Raji (cell line): ENCODE results near the gene DIAPH1.

Experiments
- POLR2A ChIP-seq: IDR thresholded peaks from 2 replicates; pipeline ENCODE4 v1.6.1; 2011; ENCODE audit warnings: low read depth, low read length, control low read depth; ENCODE audit not compliant: insufficient read depth

Gene DIAPH1

DNA sequence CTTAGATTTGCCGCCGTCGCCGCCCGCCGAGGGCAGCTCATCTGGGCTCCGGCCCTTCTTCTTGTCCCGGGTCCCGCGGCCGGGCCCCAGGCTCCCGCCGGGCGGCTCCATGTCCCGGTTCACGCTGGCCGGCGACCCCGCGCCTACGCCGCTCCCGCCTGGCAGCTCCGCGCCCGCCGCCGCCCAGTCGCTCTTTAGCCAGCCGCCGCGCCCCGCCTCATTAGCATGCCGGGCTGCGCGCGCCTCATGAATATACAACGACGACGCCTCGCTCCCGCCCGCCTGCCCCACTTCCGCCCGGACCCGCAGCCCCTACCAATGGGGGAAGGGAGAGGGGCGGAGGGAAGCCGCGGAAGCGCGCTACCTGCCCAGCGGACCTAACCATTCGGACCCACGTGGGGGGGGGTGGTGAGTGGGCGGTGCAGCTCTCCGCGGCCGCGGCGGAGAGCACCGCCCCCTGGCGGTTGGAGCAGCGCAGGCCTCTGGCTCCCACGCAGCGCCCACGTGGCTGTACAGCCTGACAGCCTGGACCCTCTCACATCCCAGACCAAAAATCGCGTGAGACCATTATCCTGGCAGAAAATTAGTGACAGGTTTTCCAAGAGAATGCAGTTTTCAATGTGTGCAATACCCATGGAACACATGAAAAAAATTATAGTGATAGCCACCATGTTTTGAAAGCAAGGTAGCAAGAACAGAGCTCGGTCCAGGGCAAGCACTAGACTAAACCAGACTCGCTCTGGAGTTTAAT is at the start of gene DIAPH1:
TSS of gene DIAPH1 (minus strand) at position 197 of the 751 bp plus-strand sequence. CDS start at position 111, 86 bp downstream.
- peak; percentile 64 for TF ChIP-seq POLR2A

DNA sequence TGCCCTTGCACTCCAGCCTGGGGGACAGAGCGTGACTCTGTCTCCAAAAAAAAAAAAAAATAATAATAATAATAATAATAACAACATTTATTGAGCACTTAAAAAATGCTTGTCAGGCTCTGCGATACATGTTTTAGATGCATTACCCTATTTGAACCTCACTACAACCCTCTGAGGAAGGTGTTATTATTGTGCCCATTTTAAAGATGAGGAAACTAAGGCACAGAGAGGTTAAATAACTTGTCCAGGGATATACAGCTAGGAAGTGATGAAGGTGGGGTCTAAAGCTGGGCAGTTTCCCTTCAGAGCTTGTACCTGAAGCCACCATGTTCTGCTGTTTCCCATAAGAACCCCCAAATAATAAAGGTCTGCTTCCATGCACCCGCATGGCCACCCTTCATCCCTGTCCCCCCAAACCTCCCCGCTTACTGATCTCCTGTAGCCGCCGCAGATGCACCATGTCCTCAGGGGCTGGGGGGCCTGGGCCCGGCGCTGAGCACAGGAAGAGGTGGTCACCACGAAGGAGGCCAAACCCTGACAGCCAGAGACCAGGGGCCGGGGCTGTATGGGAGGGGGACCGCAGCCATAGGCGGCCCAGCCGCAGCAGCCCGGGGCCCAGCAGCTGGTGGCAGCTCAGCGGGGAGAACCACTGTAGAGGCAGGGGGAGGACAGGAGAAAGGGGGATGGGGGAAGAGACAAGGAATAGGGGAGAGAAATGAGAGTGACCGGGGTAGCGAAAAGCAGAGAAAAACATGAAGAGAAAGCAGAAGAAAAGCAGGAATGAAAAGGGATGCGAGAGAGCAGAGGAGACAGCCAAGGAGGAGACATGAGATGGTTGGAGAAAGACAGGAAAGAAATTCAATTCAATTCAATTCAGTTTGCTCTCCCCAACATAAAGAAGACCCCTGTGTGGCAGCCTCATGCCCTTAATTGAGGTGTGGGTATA is 47.5 kb upstream of the DIAPH1 start:
- no peak for TF ChIP-seq POLR2A

DNA sequence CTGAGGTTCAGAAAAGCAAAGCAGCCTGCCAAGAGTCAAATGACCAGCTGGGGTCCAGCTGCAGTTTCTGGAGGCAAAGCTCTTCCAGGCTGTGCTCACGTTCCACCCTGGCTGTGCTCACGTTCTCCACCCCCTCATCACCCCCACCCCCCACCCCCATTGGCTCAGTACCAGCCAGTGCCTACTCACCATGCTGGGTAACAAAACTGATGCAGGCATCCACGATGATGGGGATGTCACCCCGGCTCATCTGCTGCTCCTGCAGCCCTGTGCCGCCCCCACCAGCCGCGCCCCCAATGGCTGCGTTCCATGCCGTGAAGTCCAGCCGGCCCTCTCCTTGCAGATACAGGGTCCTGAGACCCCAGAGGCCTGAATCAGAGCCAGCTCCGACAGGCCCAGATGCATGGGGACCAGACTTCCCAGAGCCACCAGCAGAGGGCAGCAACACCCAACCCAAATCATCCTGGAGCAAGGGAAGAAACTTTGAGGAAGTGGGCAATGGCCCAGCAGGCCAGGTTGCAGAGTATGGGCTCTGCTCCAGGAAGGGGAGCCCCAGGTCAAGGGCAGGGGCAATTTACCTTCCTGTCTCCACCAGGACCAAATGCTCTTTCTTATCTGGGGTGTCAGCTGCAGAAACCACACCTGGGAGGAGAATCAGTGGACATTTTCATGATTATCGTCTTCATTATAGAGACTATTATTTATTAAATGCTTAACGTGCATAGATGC is 46.1 kb upstream of the DIAPH1 start:
- no peak for TF ChIP-seq POLR2A

DNA sequence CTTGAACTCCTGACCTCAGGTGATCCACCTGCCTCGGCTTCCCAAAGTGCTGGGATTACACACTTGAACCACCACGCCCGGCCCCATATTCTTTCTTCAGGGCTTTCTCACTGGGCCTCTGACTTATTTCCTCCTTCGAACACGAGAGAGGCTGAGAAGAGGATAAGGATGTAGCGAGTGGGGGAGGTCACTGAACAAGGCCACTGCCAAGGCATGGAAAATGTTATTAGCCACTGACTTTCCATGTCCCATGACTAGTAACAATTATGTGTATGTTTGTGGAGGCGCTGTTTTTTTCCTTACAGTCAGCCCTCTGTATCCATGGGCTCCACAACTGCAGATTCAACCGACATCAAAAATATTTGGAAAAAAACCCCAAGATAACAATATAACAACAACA is 44.7 kb upstream of the DIAPH1 start:
- TF ChIP-seq POLR2A, result no peak

DNA sequence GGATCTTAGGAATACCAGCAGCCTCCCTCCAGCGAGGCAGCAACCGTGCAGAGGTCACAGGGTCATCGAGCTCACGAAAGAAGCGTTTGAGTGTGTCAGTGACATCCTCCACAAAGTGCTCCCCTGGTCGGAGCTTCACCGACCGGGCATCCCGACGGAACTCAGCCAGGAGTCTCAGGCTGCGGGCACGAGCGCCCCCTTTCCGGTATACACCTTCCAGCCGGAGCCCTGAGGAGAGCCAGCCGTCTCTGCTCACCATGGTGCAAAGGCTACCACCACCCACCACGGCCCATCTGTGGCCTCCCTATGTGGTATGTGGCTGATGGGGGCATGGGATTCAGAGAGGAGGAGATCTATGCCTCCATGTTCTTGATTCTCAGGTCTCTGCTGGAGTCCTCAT is 43.2 kb upstream of the DIAPH1 start:
- TF ChIP-seq POLR2A, result no peak

DNA sequence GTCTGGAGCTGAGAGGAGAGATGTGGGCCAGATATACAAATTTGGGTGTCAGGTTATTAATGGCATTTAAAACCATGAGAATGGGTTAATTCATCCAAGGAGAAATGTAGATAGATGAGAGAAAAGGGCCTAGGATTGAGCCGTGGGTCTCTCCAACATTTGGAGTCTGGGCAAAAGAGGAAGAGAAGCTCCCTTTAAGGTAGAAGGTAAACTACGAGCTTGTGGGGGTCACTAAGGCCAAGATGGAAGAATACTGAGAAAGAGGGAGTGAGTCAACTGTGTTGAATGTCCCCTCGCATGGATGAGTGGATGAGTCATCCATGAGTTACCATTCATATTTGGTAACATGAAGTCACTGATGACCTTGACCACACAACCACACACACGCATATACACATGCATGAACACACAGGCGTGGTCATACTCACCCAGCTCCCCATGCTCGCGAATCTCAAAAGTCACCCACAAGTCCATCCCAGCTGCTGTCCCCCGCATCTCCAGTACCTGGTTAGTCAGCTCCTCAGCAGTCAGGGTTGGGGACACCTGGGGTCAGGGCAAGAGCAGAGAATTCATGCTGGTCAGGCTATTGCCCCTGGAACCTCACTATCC is 39.2 kb upstream of the DIAPH1 start:
- no peak for TF ChIP-seq POLR2A

DNA sequence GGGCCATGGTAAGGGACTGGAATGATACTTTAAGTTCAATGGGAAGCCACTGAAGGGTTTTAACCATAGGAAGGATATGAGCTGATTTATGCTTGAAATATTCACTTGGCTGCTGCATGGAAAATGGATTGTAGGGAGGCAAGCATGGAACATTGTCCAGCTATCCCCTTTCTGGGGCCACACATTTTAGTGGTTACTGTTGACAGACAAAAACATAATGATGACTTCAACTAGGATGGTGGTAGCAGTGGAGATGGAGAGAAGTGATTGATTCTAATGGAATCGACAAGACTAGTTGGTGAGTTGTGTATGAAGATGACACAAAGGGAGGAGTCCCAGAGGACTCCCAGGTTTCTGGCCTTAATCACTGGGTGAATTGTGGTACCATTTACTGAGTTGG is 38.6 kb upstream of the DIAPH1 start:
- TF ChIP-seq POLR2A, result no peak

DNA sequence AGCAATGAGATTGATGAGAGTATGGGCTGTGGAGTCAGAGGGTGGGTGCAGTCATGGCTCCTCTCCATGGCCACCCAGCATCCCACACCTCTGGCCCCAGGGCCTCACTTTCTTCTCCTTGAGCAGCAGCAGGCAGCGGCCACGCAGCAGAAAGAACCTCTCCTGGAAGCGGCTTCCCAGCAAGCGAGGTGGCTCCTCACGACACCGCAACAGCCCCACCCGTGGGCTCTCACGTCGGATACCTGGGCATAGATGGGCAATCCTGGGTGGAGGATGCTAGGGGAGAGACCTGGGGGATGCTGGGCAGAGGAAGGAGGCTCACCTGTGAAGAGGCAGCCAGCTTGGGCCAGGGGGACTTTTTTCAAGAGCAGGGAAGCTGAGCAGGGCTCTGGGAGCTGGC is 37.6 kb upstream of the DIAPH1 start:
- no peak for TF ChIP-seq POLR2A

DNA sequence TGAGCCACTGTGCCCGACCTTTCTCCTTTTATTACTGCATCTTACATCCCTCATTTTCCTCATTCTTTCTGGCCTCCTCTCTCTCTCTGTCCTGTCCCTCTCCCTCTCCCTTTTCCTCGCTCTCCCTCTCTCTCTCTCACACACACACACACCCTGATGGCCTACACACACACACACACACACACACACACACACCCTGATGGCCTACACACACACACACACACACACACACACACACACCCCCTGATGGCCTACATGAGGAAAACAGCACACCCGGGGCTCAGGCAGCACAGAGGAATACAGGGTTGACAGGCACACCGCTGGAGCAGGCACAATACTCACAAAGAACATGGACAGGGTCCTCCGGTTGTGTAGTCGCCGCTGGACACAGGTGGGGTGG is 36.2 kb upstream of the DIAPH1 start:
- no peak for TF ChIP-seq POLR2A

DNA sequence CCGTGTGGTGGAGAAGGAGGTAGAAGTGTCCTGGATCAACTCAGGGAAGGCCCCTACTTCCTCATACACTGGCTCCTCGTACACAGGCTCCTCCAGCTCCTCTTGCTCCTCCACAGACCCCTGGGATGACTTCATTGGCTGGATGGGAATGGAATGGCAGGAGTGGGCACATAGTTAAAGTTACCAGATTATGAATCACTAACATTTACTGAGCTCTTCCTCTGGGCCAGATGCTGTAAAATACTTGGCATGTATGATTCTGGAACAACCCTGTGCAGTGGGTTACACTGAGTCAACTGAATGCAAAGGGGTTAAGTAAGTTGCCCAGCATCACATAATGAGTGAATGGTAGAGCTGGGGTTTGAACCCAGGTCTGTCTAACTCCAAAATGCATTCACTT is 35.5 kb upstream of the DIAPH1 start:
- TF ChIP-seq POLR2A, result no peak

DNA sequence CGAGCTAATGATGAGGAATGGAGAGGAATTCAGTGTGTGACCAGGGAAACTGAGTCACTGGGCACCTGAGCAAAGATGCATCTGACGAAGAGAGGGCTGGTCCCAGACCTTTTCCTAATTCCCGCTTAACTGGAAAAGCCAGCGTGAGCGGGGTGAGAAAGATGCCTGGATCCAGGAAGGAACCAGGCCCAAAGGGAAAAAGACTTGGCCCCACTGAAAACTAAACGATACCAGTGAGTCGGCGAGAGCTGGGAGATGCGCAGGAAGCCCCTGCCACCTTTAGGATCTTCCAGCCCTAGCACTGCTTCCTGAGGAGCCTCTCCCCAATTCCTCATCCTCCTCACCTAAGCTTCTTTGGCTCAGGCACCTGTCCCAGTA is 32.9 kb upstream of the DIAPH1 start:
- TF ChIP-seq POLR2A, result no peak

DNA sequence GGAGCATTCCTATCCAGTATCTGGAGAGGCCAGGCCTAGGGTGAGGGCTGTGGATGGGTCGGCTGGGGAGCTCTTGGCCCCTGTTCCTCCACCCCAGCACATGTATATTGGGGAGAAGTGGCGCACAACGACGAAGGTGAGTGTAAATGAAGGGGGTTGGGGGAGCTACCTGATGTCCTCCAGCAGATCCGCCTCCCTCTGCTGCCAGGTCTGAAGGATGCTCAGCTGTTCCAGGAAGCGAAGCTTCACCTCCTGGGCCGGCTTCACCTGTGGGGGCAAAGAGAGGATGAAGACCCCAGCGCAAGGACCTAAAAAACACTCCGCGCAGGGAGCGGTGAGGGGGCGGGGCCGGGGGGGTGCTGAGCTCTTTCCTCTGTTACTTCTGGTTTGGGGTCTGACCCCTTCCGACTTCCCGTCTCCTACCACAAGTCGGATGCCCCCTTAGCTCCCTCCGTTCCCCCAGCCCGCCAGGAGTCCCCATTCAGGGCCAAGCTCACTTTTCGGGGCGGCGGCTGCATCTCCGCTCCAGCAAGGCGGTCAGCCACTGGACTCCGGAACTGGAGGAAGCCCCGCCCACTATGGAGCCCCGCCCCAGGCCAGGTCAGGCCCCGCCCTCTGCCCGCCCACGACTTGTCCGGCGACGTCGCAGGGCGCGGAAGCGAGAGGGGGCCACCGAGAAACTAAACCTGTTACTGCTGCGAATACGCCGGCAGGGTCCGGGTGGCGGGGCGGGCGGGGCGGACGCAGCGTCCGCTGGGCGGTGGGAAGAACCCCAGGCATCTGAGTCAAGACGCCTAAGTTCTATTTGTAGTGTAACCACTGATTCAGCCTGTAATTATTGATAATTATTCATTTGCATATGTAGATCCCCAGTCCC is 32.3 kb upstream of the DIAPH1 start, which contains the start of gene FCHSD1:
TSS of gene FCHSD1 (minus strand) at position 568 of the 877 bp plus-strand sequence. CDS start at position 518, 50 bp downstream.
- TF ChIP-seq POLR2A, result no peak

DNA sequence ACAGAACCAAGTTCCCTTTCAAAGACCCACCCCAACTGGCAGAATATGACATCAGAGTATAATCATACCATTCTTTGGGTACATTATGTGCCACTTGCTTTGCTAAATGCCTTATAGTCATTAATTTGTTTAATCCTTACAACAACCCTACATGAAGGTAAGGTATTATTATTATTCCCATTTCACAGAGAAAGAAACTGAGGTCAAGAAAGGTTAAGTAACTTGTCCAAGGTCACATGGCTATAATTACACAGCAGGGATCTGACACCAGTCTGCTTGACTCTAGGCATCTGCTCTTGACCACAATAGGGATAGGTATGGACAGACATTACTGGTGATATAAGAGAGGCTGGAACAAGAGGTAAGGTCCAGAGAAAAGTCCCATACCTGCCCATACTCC is 31.2 kb upstream of the DIAPH1 start:
- TF ChIP-seq POLR2A, result no peak
